HG03280 (cell line): ENCODE results near the gene MT1M.
"Not testable (repeated sequence)": the region's sequence is repeated elsewhere in the genome, so short reads cannot be mapped to it uniquely, and the experiment has no call there.

Experiments
- ATAC-seq: cut with Tn5 transposase; IDR thresholded peaks from one replicate; pipeline ENCODE4 v1.9.1; 2021; ENCODE audit warnings: mild to moderate bottlenecking, moderate library complexity; ENCODE audit not compliant: unreplicated experiment

The MT1M gene

GRCh38 chr16:56671691-56672090, 39.2 kb downstream of the MT1M start:
- not testable (repeated sequence) for ATAC-seq

DNA sequence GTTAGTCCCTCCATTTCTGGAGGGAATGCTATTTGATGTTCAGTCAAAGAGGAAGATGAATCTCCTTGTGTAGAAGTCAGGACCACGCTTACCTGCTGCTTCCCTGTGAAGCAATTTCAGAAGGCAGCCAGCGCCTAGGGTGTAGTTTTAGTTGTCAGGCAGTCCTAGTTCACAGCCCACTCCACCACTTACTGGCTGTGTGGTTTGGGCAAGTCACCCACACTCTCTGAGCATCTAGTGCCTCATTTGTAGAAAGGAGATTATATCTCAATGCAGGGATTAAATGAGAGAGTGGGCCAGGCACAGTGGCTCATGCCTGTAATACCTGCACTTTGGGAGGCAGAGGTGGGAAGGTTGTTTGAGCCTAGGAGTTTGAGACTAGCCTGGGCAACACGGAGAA, 39.7 kb downstream of the MT1M start:
- ATAC-seq, result not testable (repeated sequence)

DNA sequence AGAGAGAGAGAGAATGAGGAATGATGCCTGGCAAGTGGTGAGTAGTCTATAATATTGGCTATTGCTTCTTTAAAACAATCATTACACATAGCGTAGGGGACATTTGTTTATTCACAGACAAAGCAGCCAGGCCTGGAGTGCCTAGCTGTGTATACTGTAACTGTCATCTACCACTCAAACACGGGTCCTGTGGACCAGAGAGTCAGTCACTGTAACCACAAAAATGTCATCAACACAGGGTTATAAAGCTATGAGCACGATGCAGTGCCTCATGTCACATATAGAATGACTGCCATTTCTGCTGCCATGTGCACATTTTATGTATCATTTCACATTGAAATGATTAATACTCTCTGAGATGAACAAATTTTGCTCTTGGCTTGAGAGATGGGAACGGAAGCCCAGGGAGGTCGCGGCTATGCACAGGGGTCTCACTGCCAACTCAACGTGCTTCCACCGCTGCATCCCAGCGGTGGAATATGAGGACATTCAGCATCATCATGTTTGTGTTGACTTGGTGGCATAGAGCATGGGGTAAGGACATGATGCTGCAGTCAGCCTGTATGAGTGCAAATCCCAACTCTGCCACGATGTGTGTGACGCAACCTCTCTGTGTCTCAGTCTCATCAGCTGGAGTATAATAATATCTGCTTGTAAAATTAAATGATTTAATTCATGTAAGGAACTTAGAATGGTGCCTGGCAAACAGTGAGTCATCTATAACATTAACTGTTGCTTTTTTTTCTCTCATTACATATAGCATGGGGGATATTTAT, 40.5 kb downstream of the MT1M start:
- ATAC-seq, result no peak

DNA sequence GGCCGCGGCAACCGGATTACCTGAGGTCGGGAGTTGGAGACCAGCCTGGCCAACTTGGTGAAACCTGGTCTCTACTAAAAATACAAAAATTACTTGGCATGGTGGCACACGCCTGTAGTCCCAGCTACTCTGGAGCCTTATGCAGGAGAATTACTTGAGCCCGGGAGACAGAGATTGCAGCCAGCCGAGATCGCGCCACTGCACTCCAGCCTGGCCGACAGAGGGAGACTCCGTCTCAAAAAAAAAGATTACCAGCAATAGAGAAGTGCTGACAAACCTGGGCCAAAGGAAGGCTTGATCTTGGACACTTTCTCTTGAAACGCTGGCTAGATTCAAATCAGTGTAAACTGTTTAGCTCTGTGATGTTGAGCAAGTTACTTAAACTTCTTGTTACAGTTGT, 41.5 kb downstream of the MT1M start:
- ATAC-seq, result no peak

GRCh38 chr16:56674570-56674969, 42.1 kb downstream of the MT1M start:
- ATAC-seq, result not testable (repeated sequence)

- no peak for ATAC-seq
Observed at GRCh38 chr16:56675685-56676210, 43.3 kb downstream of the MT1M start.

DNA sequence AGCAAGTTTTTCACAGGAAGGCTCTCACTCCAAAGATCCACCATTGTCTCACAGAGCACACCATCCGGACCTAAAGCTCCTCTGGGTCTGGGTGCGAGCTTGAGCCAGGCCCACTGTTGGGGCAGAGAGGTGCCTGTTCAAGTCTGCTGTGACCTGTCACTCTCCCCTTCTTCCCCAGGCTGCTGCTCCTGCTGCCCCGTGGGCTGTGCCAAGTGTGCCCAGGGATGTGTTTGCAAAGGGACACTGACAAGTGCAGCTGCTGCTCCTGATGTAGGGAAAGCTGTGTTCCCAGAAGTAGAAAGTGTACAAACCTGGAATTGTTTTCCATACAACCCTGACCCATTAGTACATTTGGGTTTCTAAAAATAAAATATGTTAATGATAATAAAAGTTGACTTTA, 45.0 kb downstream of the MT1M start:
- ATAC-seq, result no peak

- no peak for ATAC-seq
Observed at GRCh38 chr16:56679078-56679730, 46.7 kb downstream of the MT1M start.

DNA sequence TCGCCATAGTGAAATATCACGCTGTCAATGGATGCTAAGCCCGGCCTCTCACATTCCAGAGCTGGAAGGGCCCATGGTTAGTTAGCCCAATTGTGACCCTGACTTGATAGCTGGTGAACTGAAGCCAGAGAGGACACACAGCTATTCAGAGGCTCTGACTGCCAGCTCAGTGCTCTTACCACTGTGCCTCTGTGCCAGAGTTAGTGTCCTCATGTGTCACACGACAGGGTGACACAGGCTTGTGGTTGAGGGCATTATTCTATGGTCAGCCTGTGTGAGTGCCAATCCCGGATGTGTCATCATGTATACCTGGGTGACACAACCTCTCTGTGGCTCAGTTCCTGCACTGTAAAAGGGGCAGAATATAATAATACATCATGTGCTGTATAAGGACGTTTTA, 47.4 kb downstream of the MT1M start:
- no peak for ATAC-seq

DNA sequence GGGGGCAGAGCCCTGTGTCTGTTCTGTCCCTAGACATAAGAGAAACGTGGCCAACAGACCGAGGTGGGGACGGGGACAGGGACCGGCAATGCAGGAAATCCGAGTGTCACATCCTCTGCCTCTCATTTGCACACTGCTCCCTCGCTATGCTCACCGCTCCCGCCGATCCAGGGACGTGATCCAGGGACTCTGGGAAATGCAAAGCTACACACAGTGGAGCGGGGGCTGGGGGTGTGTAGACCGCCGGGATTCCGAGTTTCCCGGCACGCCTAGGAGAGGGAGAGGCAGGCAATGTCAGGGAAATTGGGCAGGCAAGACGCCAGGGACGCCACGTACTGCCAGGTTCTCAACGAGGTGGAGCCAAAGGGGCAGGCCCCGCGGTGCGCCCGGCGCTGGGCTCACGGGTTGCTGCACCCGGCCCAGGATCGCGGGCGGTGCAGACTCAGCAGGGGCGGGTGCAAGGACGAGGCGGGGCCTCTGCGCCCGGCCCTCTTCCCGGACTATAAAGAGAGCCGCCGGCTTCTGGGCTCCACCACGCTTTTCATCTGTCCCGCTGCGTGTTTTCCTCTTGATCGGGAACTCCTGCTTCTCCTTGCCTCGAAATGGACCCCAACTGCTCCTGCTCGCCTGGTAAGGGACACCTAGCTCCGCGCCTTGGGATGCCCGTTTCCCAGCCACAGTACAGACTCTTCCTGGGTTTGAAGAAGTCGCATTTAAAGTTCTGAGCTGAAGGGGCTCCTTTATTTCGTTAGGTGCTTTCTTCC, 49.7 kb downstream of the MT1M start, which contains the start of gene MT1X:
TSS of gene MT1X (plus strand) at position 532 of the 764 bp plus-strand sequence. CDS start at position 603, 71 bp downstream.
- ATAC-seq, result peak; percentile 99

DNA sequence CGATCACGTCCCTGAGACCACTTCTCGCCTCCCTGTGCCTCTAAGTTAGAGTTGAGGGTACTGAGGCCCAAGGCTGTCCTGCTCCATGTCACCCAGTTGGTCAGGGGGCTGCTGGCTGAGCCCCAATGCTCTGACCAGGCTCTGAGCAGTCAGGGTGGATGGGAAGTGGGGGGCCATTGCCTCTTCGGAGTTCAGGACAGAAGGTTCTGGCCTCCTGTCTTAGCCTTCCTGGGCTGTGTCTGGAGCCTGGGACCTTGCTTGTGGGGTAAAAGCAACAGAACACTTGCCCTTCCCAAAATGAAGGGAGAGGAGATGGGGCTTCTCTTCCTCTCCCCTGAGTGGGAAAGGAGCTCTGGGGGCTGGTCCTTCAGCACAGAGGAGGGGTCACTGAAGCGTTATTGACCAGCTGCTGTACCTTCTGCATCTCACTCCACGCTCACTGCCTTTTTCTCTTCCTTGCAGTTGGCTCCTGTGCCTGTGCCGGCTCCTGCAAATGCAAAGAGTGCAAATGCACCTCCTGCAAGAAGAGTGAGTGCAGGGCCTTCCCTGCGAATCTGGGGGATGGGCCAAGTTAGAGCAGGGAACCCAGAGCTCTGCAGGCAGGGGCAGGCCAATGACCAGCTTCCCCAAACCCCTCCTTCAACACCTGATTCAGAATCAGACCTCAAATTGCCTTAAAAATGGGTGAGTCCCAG, 50.4 kb downstream of the MT1M start:
- peak; percentile 6 for ATAC-seq
